NB4 (cell line): ENCODE results near the gene PKNOX2.

Experiments
- MYC ChIP-seq: IDR thresholded peaks from 2 replicates; pipeline ENCODE4 v1.6.1; 2011; ENCODE audit warnings: low read depth, low read length
- TF ChIP-seq, protein P1 (sequence below): IDR thresholded peaks from one replicate; pipeline ENCODE4 v1.5.1; 2012; ENCODE audit warnings: low read depth, low read length

DNA sequence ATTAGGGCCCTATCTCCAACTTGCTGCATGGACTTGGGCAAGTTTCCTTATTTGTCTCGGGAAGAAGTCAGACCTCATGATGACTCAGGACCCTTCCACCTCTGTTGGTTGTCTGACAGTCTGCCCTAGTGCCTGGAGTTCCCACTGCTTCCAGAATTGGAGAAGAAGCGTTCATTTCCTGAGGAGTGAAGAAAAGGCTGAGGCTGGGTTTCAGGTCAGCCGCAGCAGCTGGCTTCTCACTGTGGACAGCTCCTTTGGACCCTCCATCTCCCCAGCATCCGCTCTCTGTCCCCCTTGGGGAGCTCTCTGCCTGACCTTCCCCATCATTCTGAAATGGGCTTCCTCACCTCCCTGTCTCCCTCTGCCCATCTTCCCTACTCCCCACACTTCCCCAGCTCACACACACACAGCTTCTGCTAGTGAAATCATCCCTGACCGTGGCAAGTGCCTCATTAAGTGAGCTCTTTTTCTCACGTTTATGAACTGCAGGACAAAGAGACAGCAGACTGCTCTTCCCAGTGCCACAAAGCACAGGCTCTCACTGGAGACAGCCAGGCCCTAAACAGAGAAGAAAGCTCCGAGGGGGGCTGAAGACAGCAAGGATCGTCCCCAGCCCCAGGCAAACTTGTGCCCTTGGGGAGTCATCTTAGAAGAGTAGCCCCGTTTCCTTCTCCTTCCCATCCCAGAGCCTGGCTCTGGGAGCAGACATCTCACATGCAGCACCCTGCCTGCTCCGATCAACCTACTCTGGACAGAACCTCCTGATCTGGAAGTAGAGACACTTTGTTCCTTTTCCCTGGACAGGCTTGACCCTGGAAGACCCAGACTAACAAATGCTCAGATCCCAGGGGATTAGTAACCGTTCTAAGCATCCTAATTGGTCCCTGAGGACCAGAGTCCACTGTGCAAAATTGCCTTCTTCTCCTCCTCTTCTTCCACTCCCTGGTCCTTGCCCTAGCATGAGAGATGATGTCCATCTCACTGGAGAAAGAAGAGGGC, 173.6 kb downstream of the PKNOX2 start:
- TF ChIP-seq, protein P1, sequence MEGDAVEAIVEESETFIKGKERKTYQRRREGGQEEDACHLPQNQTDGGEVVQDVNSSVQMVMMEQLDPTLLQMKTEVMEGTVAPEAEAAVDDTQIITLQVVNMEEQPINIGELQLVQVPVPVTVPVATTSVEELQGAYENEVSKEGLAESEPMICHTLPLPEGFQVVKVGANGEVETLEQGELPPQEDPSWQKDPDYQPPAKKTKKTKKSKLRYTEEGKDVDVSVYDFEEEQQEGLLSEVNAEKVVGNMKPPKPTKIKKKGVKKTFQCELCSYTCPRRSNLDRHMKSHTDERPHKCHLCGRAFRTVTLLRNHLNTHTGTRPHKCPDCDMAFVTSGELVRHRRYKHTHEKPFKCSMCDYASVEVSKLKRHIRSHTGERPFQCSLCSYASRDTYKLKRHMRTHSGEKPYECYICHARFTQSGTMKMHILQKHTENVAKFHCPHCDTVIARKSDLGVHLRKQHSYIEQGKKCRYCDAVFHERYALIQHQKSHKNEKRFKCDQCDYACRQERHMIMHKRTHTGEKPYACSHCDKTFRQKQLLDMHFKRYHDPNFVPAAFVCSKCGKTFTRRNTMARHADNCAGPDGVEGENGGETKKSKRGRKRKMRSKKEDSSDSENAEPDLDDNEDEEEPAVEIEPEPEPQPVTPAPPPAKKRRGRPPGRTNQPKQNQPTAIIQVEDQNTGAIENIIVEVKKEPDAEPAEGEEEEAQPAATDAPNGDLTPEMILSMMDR, result no peak
- TF ChIP-seq MYC, result no peak
